Neural crest cell (in vitro differentiated cells): ENCODE measurements around the gene RNH1. TPM values are rescaled to one million over a fixed set of nuclear protein-coding genes. Genes with fewer than 3 reads are reported as not detected.

Experiments
- DNase-seq: peaks from one replicate; pipeline ENCODE4 v3.0.0; 2021; ENCODE audit warnings: low read depth, mixed read lengths, low spot score
- H3K27ac Mint-ChIP-seq: one replicate; pipeline ENCODE4 v1.8.0; 2021; ENCODE audit warnings: mild to moderate bottlenecking, mixed read lengths; ENCODE audit not compliant: unreplicated experiment
- H3K27me3 Mint-ChIP-seq: 2 replicates; pipeline ENCODE4 v1.8.0; 2021; ENCODE audit warnings: low read depth, mild to moderate bottlenecking, mixed read lengths
- H3K36me3 Mint-ChIP-seq: 2 replicates; pipeline ENCODE4 v1.8.0; 2021; ENCODE audit warnings: low read depth, mild to moderate bottlenecking, mixed read lengths
- H3K4me1 Mint-ChIP-seq: 2 replicates; pipeline ENCODE4 v1.8.0; 2021; ENCODE audit warnings: mixed read lengths
- H3K4me3 Mint-ChIP-seq: one replicate; pipeline ENCODE4 v1.8.0; 2021; ENCODE audit warnings: mild to moderate bottlenecking, mixed read lengths
- H3K9me3 Mint-ChIP-seq: 2 replicates; pipeline ENCODE4 v1.8.0; 2021; ENCODE audit warnings: mixed read lengths
- total RNA-seq: library from RNA; stranded (reverse); gene quantifications from 2 replicates; pipeline ENCODE4 v1.2.1, GENCODE V29; 2021
- TF ChIP-seq, protein P1 (sequence below): fragments of 200-600 bp; sonication (generic); conservative IDR thresholded peaks from 2 replicates; pipeline ENCODE4 v1.5.0; 2021; ENCODE audit warnings: antibody characterized with exemption, mild to moderate bottlenecking

RNH1 gene
- total RNA-seq, 1 donor from 2014 or later, result 71.1 TPM

DNA sequence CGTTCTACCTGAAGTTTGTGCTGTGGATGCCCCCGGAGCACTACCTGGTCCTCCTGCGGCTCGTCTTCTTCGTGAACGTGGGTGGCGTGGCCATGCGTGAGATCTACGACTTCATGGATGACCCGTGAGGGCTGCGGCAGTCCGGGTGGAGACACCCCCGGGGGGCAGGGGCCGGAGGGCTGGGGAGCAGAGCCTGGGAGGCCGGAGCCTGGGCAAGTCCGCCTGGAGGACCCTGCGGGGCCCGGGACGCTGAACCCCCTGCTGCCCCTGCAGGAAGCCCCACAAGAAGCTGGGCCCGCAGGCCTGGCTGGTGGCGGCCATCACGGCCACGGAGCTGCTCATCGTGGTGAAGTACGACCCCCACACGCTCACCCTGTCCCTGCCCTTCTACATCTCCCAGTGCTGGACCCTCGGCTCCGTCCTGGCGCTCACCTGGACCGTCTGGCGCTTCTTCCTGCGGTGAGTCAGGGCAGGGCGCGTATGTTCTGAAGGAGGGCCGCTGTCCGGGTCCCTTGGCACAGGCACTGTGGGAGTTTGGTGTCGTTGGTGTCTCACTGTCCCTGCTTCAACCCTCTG lies 17.3 kb downstream of the RNH1 start:
- H3K4me1 Mint-ChIP-seq, result no peaks in the 10 kb centered on the region
- DNase-seq, result no peak
- TF ChIP-seq, protein P1, sequence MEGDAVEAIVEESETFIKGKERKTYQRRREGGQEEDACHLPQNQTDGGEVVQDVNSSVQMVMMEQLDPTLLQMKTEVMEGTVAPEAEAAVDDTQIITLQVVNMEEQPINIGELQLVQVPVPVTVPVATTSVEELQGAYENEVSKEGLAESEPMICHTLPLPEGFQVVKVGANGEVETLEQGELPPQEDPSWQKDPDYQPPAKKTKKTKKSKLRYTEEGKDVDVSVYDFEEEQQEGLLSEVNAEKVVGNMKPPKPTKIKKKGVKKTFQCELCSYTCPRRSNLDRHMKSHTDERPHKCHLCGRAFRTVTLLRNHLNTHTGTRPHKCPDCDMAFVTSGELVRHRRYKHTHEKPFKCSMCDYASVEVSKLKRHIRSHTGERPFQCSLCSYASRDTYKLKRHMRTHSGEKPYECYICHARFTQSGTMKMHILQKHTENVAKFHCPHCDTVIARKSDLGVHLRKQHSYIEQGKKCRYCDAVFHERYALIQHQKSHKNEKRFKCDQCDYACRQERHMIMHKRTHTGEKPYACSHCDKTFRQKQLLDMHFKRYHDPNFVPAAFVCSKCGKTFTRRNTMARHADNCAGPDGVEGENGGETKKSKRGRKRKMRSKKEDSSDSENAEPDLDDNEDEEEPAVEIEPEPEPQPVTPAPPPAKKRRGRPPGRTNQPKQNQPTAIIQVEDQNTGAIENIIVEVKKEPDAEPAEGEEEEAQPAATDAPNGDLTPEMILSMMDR, result no peak
- H3K9me3 Mint-ChIP-seq, result no peaks in the 10 kb centered on the region
- H3K27me3 Mint-ChIP-seq, result no peaks in the 10 kb centered on the region
- no peak overlapping the region for H3K27ac Mint-ChIP-seq
- no peak overlapping the region for H3K4me3 Mint-ChIP-seq
- no peaks in the 10 kb centered on the region for H3K36me3 Mint-ChIP-seq

DNA sequence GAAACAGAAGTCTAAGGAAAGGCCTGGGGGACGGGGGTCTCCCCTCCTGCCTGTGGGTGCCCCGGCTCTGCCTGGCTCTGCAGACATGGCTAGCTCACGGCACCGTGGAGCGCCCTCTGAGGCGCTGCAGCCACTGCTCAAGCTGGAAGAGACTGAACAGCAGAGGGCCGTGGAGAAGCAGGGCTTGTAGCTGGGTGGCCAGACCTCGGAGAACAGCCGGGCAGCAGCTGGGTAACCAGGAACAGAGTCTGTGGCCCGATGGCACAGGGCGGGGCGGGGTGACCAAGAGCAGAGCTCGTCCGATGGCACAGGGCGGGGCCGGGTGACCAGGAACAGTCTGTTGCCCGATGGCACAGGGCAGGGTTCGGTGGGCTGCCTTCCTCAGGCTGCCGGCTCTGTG lies 18.1 kb downstream of the RNH1 start:
- no peak overlapping the region for H3K4me3 Mint-ChIP-seq
- H3K36me3 Mint-ChIP-seq, result peaks cover 4% of the 10 kb centered on the region
- H3K4me1 Mint-ChIP-seq, result no peaks in the 10 kb centered on the region
- TF ChIP-seq, protein P1, result no peak
- no peak for DNase-seq
- no peaks in the 10 kb centered on the region for H3K27me3 Mint-ChIP-seq
- no peaks in the 10 kb centered on the region for H3K9me3 Mint-ChIP-seq
- H3K27ac Mint-ChIP-seq, result peak overlapping the region; percentile 83

GRCh38 chr11:488579-488978 lies 18.5 kb downstream of the RNH1 start:
- no peaks in the 10 kb centered on the region for H3K27me3 Mint-ChIP-seq
- TF ChIP-seq, protein P1, result no peak
- peak overlapping the region; percentile 83 for H3K27ac Mint-ChIP-seq

DNA sequence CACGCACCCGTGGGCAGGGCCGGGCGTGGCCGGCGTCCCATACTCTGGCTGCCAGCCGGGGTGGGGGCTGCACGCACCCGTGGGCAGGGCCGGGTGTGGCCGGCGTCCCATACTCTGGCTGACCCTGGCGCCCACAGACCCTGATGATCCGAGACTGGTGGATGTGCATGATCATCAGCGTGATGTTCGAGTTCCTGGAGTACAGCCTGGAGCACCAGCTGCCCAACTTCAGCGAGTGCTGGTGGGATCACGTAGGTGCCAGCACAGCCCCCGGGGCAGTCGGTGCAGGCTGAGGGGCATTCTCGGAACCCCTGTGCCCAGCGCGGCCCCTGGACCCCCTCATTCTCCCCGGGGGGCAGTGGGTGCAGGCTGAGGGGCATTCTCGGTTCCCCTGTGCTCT lies 19.0 kb downstream of the RNH1 start:
- Mint-ChIP-seq H3K36me3 (peaks cover 13% of the 10 kb centered on the region), H3K27ac (no peak overlapping the region), H3K4me1 (no peaks in the 10 kb centered on the region), H3K27me3 (no peaks in the 10 kb centered on the region), H3K4me3 (no peak overlapping the region), H3K9me3 (peaks cover 3% of the 10 kb centered on the region)
- TF ChIP-seq, protein P1, result no peak
- no peak for DNase-seq

More at GRCh38 chr11:488579-488978, 18.5 kb downstream of the RNH1 start:
- no peak for DNase-seq
- Mint-ChIP-seq H3K9me3 (no peaks in the 10 kb centered on the region), H3K4me3 (no peak overlapping the region), H3K36me3 (peaks cover 8% of the 10 kb centered on the region), H3K4me1 (no peaks in the 10 kb centered on the region)

- no peaks in the 10 kb centered on the region for H3K27me3 Mint-ChIP-seq
- TF ChIP-seq, protein P1, result no peak
- H3K36me3 Mint-ChIP-seq, result peaks cover 13% of the 10 kb centered on the region
- H3K9me3 Mint-ChIP-seq, result peaks cover 3% of the 10 kb centered on the region
- H3K4me1 Mint-ChIP-seq, result no peaks in the 10 kb centered on the region
- DNase-seq, result no peak
- H3K4me3 Mint-ChIP-seq, result no peak overlapping the region
- H3K27ac Mint-ChIP-seq, result no peak overlapping the region
These were observed 19.4 kb downstream of the RNH1 start for GRCh38 chr11:487571-488021.
